CD4-positive, alpha-beta T cell treated with Interleukin-6 at 100 ng/mL for 8 hours (primary cell): ENCODE data around the gene TTBK1.
A peak's percentile ranks its signal among the peaks of the same experiment; 100 is the strongest.

Experiments
- DNase-seq: peaks from one replicate; pipeline ENCODE4 v3.0.0-alpha.2; 2020; ENCODE audit warnings: mixed read lengths, low spot score

Gene TTBK1

DNA sequence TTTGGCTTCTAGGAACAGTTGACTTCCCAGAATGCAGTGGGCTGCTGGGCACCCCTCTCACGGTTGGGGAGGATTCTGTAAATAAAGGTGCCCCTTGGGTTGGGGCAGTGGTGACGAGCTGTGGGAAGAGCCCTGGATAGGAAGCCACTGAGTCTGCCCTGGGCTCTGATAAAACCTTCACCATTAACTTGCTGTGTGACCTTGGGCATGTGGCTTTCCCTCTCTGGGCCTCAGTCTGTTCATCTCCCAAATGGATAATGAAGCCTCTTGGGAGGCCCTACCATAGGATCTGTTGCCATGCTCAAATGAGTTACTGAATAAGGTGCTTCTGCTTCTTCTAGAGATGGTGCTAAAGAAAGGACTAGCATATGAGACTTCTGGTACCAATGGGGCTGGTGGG is 61.6 kb downstream of the TTBK1 start:
- DNase-seq, result no peak

DNA sequence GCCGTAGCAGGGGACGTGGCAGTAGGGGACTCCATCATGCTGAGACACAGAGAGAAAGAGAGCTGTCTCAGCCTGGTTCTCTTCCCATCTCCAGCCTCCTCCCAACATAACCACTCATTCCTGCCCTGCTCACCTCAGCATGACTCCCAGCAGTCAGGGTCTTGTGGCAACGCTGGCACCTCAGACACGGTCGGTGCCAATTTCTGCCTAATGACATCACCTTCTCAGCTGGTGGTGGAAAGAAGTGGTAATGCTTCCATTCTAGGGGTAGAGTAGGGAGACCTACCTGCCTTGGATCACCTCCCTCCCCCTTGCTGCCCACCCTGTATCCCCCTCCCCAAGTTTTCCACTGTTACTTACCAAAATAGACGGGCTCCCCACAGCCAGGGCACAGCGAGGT is 62.8 kb downstream of the TTBK1 start:
- no peak for DNase-seq

DNA sequence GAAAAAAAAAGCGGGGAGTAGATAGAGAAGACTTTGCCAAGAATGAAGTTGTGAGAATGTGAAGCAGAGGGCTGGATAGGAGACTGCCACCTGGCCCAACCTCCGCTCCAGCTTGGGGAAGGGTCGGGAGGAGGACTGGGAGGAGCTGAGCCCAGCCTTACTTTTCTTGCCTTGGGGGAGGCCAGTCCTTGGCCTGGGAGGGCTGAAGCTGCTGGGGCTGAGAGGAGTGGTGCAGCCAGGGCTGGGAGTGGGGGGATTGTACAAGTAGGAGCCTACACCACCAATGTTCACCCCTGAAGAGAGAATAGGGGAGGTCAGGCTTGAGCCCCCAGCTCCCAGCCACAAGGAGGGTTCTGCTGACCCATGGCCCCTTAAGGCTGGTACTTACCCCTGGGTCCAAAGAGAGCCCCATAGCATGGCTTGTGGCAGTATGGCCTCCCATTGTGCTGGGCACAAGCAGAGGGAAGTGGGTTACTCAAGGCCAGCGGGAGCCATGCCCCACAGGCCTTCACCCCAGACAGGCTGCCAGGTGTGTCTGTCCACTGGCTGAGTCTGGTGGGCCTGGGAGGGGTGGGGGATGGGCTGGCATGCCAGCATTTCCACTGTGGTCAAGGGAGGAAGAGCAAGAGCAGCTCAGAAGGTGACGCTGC is 64.3 kb downstream of the TTBK1 start:
- no peak for DNase-seq

DNA sequence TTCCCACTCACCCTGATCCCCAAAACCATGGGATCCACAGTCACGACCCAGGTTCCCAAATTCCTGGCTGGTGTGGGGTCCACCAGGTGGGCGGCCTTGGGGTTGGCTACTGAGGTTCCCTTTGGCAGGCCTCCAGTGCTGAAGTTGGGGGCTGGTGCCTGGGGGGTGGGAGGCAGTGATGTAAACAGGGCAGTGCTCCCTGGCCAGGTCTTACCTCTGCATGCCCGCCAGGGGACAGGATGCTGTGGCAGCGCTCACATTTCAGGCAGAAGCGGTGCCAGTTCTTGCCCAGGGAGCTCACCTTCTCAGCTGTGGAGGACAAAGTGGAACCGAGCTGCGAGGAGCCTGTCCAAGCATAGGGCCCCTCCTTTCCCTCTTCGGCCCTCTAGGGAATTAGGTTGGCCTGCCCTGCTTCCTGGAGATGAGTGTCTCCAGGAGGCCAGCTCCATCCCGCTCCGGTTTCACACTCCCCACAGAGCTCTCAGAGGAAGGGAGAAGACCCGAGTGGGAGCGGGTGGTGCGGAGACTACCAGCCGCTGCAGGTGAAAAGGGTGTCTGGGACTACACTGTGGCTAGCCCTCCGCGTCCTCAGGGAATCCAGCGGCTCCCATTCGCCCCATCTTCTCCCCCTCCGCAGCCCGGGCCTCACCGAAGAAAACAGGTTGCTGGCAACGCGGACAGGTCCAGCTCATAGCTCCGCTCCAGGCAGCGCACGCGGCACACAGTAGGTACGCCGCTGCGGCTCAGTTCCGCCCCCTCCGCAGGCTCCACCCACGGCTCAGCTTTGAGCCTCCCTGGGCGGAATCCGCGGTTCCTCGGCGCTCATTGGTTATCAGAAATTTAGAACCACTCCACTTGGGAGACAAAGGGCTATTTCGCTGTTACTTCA is 65.1 kb downstream of the TTBK1 start, which contains the start of gene CRIP3:
Gene CRIP3 (minus strand): TSS at position 726 of the 889 bp plus-strand sequence. CDS start 34 bp downstream, at position 692.
- DNase-seq, result peak; percentile 41

DNA sequence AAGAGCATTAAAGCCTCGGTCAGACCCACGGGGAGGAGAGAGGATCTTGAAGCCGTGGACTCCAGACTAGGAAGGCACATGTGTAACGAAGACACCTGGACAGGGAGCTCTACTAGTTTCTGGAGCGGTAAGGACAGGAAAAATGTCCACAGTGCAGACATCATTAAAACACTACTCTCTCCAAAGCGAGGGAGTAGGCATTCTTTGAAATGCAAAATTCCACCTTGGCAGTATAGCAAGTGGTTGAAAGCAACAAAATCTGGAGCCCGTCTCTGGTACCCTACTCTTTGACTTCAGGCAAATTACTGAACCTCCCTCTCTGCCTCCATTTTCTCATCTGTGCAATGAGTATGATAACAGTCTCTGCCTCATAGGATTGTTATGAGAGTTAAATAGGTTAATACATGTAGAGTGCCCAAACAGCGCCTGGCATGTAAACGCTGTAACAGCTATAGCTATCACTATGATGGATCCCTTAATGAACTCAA is 65.8 kb downstream of the TTBK1 start:
- DNase-seq, result no peak

DNA sequence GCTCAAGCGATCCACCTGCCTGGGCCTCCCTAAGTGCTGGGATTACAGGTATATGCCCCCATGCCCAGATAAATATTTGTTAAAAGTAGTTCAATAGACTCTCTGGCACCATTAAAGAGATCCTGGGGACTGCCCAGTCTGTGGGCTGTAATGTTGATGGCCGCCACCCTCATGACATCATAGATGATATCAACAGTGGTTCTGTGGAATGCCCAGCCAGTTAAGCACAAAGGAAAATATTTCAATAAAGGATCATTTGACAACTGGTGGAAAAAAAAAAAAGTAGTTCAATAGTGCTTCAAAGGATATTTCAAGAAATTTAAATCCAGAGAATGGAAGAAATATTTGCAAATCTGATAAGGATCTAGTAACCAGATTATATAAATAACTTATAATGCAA is 66.9 kb downstream of the TTBK1 start:
- DNase-seq, result no peak

DNA sequence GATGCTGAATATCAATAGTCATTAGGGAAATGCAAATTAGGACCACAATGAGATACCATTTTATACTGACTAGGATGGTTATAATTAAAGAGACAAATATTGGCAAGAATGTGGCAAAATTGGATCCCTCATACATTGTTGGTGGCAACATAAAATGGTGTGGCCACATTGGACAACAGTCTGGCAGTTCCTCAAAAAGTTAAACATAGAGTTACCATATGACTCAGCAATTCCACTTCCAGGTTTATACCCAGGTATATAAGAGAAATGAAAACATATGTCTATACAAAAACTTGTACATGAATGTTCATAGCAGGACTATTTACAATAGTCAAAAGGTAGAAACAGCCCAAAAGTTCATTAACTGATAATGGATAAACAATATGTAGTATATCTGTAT is 67.3 kb downstream of the TTBK1 start:
- DNase-seq, result no peak

DNA sequence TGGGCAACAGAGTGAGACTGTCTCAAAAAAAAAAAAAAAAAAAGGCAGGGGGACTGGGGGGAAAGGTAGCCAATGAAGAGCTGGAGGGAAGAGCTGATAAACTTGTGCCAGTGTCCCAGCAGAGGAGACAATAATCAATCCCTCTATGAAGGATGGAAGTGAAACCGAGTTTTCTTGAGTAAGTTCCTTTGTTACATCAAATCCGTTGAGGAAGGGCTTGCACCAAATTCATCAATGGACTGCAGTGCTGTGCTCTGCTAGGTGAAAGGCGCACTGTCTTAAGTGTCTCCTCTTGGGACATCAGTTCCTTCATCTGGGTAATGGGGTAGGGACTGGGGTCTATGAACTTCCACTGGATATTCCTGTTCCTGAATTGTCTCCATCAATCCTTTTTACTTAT is 68.4 kb downstream of the TTBK1 start:
- DNase-seq, result no peak

DNA sequence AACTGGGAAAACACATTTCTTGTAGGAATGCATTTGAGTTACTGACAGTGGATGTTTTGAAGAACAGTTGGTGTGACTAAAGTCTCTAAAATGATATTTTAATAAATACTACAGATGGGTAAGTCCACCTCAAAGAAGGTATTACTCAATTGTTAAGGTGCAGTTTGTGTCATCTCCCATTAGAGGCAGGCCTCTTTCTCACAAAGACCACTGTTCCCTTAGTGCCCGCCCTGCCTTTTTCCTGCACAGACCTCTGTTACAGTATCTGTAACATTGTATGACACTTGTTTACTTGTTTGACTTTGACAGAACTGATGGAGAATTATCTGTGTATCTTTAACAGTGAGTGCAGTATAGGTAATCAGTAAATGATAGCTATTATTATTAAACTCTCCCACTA is 70.5 kb downstream of the TTBK1 start:
- DNase-seq, result no peak

DNA sequence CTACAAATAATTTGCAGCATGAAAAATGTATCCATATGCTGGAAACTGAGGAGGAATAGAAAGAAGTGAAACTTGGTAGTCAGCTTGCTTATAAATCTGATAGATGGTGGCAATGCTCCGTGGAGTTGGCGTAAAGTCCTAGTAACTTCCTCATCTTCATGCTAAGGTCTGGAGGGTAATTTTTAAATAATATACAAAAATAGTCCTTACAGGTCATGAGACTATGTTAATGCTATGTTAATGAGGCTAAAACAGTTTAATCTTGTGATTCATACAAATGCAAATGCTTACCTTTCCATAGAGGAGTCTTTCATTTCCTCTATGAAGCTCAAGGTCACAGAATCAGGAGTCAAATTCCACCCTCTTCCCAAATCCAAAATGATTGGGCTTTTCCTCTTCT is 74.7 kb downstream of the TTBK1 start:
- DNase-seq, result no peak

DNA sequence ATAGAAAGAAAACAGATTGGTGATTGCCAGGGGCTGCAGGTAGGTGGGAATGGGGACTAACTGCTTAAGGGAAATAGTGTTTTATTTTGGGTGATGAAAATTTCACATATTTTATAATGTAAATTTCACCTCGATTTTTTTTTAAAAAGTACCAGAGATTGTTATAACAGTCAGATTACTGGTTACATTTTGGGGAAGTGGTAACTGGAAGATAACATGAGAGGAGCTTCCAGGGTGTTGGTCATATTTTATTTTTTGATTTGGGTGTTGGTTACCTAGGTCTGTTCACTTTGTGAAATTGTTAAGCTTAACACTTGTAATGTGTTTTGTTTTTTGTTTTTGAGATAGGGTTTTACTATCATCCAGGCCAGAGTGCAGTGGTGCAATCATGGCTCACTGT is 82.6 kb downstream of the TTBK1 start:
- DNase-seq, result no peak

DNA sequence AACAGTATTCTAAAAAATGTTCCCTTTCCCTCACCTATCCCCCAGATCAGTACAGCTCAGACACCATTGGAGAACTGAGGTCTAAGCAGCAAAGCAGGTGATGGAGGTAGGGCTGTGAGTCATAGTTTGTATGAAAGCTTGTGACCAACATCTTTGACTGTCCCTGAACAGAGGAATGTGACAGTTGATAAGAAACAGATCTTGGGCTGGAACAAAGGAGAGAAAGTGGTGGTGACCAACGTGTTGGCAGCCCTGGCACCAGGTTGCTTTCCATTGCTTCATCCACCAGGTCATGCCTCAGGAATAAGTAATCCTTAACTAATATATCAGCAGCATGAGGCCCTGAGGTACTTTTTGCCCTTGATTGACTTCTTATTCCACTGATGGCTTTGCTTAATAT is 85.2 kb downstream of the TTBK1 start:
- no peak for DNase-seq

DNA sequence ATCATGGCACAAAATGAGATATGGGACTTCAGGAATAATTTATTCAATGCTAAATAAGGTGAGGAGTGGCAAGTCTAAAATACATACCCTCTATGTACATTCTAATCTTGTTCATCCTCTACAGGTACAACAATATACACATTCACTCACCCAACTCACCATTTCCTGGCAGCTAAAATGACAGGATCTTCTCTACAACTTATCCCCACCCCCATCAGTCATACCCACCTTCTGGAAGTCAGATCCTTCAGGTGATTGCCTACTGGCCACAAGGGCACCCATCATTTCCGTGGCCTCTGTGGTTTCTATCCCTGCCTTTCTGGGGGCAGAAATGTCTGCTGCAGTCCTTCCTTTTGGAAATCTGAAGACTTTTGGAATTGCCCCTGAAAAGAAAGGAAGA is 88.2 kb downstream of the TTBK1 start:
- no peak for DNase-seq

DNA sequence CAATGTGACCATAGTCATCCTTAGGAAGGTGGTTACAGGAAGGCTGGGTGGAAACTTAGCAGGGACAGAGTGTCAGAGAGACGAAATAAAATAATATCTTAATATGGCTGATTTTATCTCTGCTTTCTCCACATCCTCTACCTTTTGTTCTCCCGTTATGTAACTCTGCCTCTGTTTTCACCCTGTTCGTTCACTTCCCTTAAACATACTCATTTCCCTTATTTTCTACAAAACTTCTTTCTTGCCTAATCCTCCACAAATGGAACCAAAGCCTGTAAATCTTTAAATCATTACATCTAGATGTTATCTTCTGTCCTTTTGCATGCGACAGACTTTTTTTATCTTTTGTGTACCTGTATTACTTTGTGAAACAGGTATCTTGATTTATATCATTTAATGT is 88.6 kb downstream of the TTBK1 start:
- DNase-seq, result no peak

DNA sequence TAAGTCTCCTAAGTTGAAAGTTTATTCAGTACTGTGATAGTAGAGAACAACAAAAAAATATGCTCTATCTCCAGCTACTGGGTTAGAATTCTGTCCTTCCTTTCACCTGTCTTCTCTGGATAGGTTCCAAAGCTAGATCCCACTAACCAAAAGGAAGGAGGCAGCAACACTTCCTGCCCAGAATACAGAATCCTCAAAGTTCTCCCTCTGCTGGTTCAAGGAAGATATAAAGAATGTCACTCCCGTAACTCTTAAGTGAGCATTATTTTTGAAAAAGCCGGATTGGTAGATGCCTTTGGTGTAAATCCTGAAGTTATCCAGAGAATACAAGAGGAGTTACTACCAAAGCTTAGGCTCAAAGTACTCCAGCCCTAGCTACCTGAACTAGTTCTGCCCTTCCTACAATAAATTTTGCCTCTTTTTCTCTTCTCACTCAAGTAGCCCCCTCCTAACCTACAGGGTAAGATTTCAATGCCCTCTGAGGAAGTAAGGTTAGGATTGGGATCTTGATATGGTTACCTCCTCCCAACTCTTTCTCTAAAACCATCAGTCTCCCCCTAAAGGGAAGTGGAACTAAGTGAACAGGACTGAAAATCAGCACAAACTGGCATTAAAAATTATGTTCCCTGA is 91.3 kb downstream of the TTBK1 start:
- DNase-seq, result peak; percentile 5

DNA sequence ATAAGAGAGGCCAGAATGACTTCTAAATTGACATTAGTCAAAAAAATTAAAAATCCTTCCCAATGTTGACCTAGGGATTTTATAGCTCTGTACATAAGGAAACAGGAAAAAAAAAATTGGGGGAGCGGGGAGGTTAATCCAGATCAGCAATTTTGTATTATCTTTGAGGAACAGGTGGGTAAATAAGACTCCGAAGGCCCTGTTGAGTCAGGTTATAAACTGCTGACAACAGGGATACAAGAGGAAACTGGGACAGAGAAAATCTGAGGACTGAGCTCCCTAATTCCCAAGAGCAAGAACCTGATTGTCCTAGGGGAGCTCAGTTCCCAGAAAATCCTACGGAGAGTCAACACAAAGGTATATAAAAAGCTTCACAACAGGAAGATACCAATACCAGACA is 92.2 kb downstream of the TTBK1 start:
- no peak for DNase-seq

DNA sequence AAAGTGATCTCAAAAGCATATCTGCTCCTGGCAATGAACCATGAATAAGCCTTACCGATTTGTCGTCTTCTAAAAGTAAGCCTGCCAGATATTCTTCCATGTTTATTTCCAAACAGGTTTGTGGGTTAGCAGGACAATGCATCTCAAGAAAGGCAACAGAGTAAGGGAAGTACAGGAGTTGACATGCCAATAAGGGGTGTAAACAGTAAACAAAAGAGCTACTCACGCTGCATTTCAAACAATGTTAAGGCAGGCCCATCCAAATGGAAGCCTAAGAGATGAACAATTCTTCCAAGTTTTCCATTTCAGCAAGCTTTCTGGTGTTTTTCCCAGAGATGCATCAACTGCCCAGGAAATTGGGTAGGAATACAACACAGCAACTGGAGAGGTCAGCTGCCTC is 93.1 kb downstream of the TTBK1 start:
- no peak for DNase-seq
